Activated naive CD4-positive, alpha-beta T cell treated with anti-CD3 and anti-CD28 coated beads, Interleukin-2, amount 50 U/mL, for 72 hours (primary cell): ENCODE measurements around the gene MGLL. TPM values are rescaled to one million over a fixed set of nuclear protein-coding genes. Genes with fewer than 3 reads are reported as not detected.
"Not testable (repeated sequence)": the region's sequence is repeated elsewhere in the genome, so short reads cannot be mapped to it uniquely, and the experiment has no call there.

Experiments used
- ATAC-seq, 2 donors: fragments of 150-1000 bp; cut with Tn5 transposase; 2 replicates each; pipeline ENCODE4 v1.10.0; 2021; ENCODE audit warnings: mild to moderate bottlenecking in 2 of 2, moderate library complexity in 2 of 2
- DNase-seq, 2 donors: peaks; one replicate each; pipeline ENCODE4 v3.0.0; 2021 to 2022; ENCODE audit warnings: low spot score in 2 of 2
- H3K27ac Mint-ChIP-seq, 2 donors: one replicate each; pipeline ENCODE4 v1.8.0; 2022; ENCODE audit warnings: mild to moderate bottlenecking in 2 of 2, mixed read lengths in 2 of 2
- H3K36me3 Mint-ChIP-seq, 2 donors: one replicate each; pipeline ENCODE4 v1.8.0; 2022; ENCODE audit warnings: mixed read lengths in 2 of 2
- H3K9me3 Mint-ChIP-seq, 2 donors: one replicate each; pipeline ENCODE4 v1.8.0; 2022; ENCODE audit warnings: mixed read lengths in 2 of 2
- total RNA-seq, 2 donors: library from RNA; stranded (reverse); gene quantifications; one replicate each; pipeline ENCODE4 v1.2.3, GENCODE V29; 2022

MGLL gene
- total RNA-seq, 2 donors from 2014 or later: 0.14 to 0.29 TPM

GRCh38 chr3:127669541-127670228 lies 152.6 kb downstream of the MGLL start:
- H3K27ac Mint-ChIP-seq: no peak overlapping the region
- peaks cover 5 to 6% of the 10 kb centered on the region in 2 donors for H3K36me3 Mint-ChIP-seq
- no peaks in the 10 kb centered on the region for H3K9me3 Mint-ChIP-seq
- no peak for DNase-seq
- no peak for ATAC-seq

GRCh38 chr3:127668906-127669305 lies 153.4 kb downstream of the MGLL start:
- peaks cover 5 to 6% of the 10 kb centered on the region in 2 donors for H3K36me3 Mint-ChIP-seq
- no peak overlapping the region for H3K27ac Mint-ChIP-seq
- DNase-seq (no peak), ATAC-seq (no peak)
- H3K9me3 Mint-ChIP-seq: no peaks in the 10 kb centered on the region

GRCh38 chr3:127667119-127667681 lies 155.1 kb downstream of the MGLL start:
- DNase-seq (no peak), ATAC-seq (no peak)
- Mint-ChIP-seq H3K9me3 (no peaks in the 10 kb centered on the region), H3K36me3 (peaks cover 5 to 6% of the 10 kb centered on the region in 2 donors), H3K27ac (no peak overlapping the region)

DNA sequence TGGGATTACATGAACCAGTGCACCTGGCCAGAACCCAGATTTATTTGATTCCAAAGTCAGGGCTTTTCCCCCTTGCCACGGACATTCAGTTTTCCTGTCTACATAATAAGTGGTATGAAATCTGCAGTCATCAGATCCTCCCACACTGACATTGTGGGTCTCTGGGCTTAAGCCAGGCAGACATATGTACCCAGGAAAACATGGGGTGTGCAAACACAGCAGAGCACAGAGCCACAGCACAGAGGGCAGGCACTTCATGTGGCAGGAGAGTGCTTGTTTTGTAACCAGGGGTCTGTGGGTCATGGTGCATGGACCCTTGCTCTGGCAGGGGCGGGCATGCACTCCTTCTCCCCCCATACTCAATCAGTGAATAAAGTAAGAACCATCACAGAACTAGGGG lies 155.6 kb downstream of the MGLL start:
- ATAC-seq: no peak
- no peaks in the 10 kb centered on the region for H3K9me3 Mint-ChIP-seq

DNA sequence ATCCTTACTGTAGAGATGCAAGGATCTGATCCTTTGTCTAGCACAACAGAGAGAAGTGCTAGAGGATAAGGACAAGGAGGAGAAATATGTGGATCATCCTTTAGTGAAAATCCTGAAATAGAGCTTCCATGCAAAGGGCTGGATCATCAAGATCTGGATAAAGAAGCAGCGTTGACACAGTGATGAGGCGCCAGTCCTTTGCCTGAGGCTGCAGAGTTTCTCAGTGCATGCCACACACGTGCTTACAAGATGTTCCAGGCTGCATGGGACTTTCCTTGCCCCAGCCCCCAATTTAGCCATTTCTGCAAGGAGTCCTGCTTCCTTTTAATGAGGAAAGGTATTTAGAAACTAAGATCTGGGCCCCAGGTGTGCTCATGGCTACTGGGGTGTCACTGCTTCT lies 156.7 kb downstream of the MGLL start:
- H3K27ac Mint-ChIP-seq: no peak overlapping the region
- DNase-seq: no peak
- no peak for ATAC-seq
- no peaks in the 10 kb centered on the region for H3K9me3 Mint-ChIP-seq
- no peaks in the 10 kb centered on the region for H3K36me3 Mint-ChIP-seq

More for the DNA sequence above, 155.6 kb downstream of the MGLL start:
- Mint-ChIP-seq H3K36me3 (peaks cover under 1% of the 10 kb centered on the region in 2 donors), H3K27ac (no peak overlapping the region)
- no peak for DNase-seq

GRCh38 chr3:127665165-127665564 lies 157.2 kb downstream of the MGLL start:
- Mint-ChIP-seq H3K9me3 (no peaks in the 10 kb centered on the region), H3K36me3 (no peaks in the 10 kb centered on the region), H3K27ac (no peak overlapping the region)
- DNase-seq (no peak), ATAC-seq (no peak)

- H3K36me3 Mint-ChIP-seq: no peaks in the 10 kb centered on the region
- H3K27ac Mint-ChIP-seq: no peak overlapping the region
- no peak for DNase-seq
Measured at GRCh38 chr3:127663151-127663550, 159.2 kb downstream of the MGLL start.

GRCh38 chr3:127662001-127662469 lies 160.3 kb downstream of the MGLL start:
- DNase-seq (no peak), ATAC-seq (no peak)
- Mint-ChIP-seq H3K27ac (no peak overlapping the region), H3K9me3 (no peaks in the 10 kb centered on the region), H3K36me3 (no peaks in the 10 kb centered on the region)

More at GRCh38 chr3:127663151-127663550, 159.2 kb downstream of the MGLL start:
- no peak for ATAC-seq
- H3K9me3 Mint-ChIP-seq: no peaks in the 10 kb centered on the region

DNA sequence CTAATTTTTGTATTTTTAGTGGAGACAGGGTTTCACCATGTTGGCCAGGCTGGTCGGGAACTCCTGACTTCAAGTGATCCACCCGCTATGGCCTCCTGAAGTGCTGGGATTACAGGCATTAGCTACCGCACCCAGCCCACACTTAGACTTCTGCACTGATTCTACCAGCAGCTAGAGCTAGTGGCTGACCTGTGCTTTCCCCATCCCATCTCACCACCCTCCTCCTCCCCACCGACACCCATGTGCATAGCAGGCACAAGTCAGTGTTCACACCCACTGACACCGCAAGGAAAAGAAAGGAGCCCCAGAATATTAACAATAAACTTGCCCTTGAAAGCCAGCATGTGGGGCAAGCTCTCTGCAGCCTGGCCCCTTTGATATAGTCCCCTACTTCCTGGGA lies 160.7 kb downstream of the MGLL start:
- Mint-ChIP-seq H3K9me3 (no peaks in the 10 kb centered on the region), H3K36me3 (no peaks in the 10 kb centered on the region), H3K27ac (no peak overlapping the region)
- ATAC-seq: no peak
- DNase-seq: no peak

- H3K27ac Mint-ChIP-seq: peak overlapping the region in 1 of 2 donors; percentile 52
- DNase-seq (no peak), ATAC-seq (no peak)
- no peaks in the 10 kb centered on the region for H3K36me3 Mint-ChIP-seq
- H3K9me3 Mint-ChIP-seq: no peaks in the 10 kb centered on the region
Measured at GRCh38 chr3:127660621-127661251, 161.6 kb downstream of the MGLL start.

- no peak for ATAC-seq
- H3K36me3 Mint-ChIP-seq: no peaks in the 10 kb centered on the region
- no peak for DNase-seq
- no peaks in the 10 kb centered on the region for H3K9me3 Mint-ChIP-seq
- H3K27ac Mint-ChIP-seq: no peak overlapping the region
Measured at GRCh38 chr3:127658234-127658633, 164.1 kb downstream of the MGLL start.

DNA sequence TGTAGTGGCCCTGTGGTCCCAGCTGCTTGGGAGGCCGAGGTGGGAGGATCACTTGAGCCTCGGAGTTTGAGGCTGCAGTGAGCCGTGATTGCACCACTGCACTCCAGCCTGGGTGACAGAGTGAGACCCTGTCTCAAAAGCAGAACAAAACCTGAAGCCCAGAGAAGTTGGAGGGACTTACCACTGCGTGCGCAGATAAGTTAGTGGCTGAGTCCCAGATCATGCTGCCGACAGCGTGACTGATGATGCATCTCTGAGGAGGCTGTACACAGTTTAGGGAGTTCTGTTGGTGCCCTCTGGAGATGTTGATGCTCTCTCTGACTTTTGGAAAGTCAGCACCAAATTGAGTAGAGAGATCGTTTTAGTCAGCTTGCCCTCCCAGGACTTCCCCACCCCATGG lies 165.4 kb downstream of the MGLL start:
- Mint-ChIP-seq H3K27ac (no peak overlapping the region), H3K9me3 (no peaks in the 10 kb centered on the region), H3K36me3 (no peaks in the 10 kb centered on the region)
- ATAC-seq: no peak
- no peak for DNase-seq

GRCh38 chr3:127655641-127656040 lies 166.7 kb downstream of the MGLL start:
- Mint-ChIP-seq H3K27ac (no peak overlapping the region), H3K36me3 (no peaks in the 10 kb centered on the region), H3K9me3 (no peaks in the 10 kb centered on the region)
- ATAC-seq (no peak), DNase-seq (no peak)

DNA sequence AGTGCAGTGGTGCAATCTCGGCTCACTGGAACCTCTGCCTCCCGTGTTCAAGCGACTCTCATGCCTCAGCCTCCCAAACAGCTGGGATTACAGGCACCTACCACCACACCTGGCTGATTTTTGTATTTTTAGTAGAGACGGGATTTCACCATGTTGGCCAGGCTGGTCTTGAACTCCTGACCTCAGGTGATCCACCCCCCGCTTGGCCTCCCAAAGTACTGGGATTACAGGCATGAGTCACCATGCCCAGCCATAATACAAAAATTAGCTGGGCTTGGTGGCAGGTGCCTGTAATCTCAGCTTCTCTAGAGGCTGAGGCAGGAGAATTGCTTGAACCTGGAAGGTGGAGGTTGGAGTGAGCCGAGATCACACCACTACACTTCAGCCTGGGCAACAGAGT lies 167.3 kb downstream of the MGLL start:
- H3K27ac Mint-ChIP-seq, ATAC-seq: not testable (repeated sequence)

GRCh38 chr3:127654374-127654773 lies 167.9 kb downstream of the MGLL start:
- no peaks in the 10 kb centered on the region for H3K9me3 Mint-ChIP-seq
- ATAC-seq: no peak
- no peak for DNase-seq
- no peak overlapping the region for H3K27ac Mint-ChIP-seq
- H3K36me3 Mint-ChIP-seq: no peaks in the 10 kb centered on the region

More for the DNA sequence above, 167.3 kb downstream of the MGLL start:
- H3K9me3 Mint-ChIP-seq, DNase-seq, H3K36me3 Mint-ChIP-seq: not testable (repeated sequence)

DNA sequence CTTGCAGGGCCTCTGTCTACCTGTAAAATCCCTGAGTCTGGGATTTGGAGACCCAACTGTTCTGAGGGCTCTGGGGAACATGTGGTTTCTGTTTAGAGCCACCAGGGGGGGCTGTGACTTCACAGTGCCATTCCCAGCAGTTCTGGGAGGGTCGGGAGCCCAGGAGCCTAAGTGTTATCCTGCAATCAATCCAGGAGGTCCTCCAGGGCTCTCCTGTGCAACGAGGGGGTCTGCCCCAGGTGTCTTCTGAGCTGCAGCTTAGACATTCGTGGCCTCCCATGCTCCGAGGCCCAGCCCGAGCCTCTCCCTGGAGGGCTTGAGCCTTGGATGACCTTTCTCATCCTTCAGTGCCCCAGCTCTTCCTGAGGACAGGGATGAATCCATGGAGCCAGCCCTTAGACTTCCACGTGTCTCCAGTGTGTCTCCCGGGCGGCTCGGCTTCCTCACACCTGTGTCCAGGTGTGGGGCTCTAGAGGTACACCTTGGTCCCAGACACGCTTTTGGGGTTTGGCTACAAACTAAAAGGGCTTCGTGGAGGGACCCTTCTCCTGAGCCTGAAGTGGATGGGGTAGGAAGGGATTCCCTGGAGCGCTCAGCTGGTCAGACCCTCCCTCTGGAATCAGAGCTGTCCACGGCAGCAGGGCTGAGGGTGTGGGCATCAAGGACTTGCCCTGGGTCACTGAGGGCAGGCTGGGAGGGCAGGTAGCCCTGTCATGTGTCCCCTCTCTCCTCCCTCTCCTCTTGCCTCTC lies 169.9 kb downstream of the MGLL start:
- Mint-ChIP-seq H3K36me3 (no peaks in the 10 kb centered on the region), H3K27ac (no peak overlapping the region), H3K9me3 (no peaks in the 10 kb centered on the region)
- ATAC-seq: peak; percentile 62 to 67
- peak in 1 of 2 donors; percentile 33 for DNase-seq
